Astrocyte (in vitro differentiated cells and primary cell): ENCODE data around the gene CTRB2.

Source experiments
- CTCF ChIP-seq: IDR thresholded peaks from 2 replicates; pipeline ENCODE4 v1.5.1; 2011; ENCODE audit warnings: low read depth, mild to moderate bottlenecking, inconsistent platforms, low read length, moderate library complexity; ENCODE audit not compliant: insufficient read depth
- EZH2 ChIP-seq: IDR thresholded peaks from 2 replicates; pipeline ENCODE4 v1.6.1; 2012; ENCODE audit warnings: mild to moderate bottlenecking, low read length, inconsistent platforms; ENCODE audit not compliant: insufficient read depth

GRCh38 chr16:75219838-75220237 is 12.9 kb upstream of the CTRB2 start:
- TF ChIP-seq EZH2, result no peak
- TF ChIP-seq CTCF, result no peak
